Sigmoid colon (tissue), 4 donors: ENCODE data around the gene SP5.

Source experiments
- CTCF ChIP-seq, 4 experiments: fragments of 450-650 bp in 3 of 4; fragments of 200-600 bp in 1 of 4; IDR thresholded peaks; one replicate each; pipeline ENCODE4 v1.5.1; 2016 to 2019; ENCODE audit warnings: antibody characterized with exemption in 4 of 4, mild to moderate bottlenecking in 3 of 4, moderate library complexity in 2 of 4
- POLR2A ChIP-seq, 2 donors: fragments of 450-650 bp; IDR thresholded peaks; one replicate each; pipeline ENCODE4 v1.6.1; 2016; ENCODE audit warnings: antibody characterized with exemption in 2 of 2, mild to moderate bottlenecking in 2 of 2, moderate library complexity in 2 of 2
- POLR2AphosphoS5 ChIP-seq, 4 donors: sonication (generic); formaldehyde crosslinking; IDR thresholded peaks; one replicate each; pipeline ENCODE4 v1.6.1; 2017; ENCODE audit warnings: antibody characterized with exemption in 4 of 4

GRCh38 chr2:170742000-170742399, 26.9 kb downstream of the SP5 start:
- no peak for TF ChIP-seq POLR2AphosphoS5 (IDR thresholded peaks at IDR 0.05)
- no peak for TF ChIP-seq CTCF (IDR thresholded peaks at IDR 0.05)
- TF ChIP-seq POLR2A (IDR thresholded peaks at IDR 0.05) = no peak
